Measurements from ENCODE around the gene PLCB4. TPM values are rescaled to one million over a fixed set of nuclear protein-coding genes. Genes with fewer than 3 reads are reported as not detected.

Gene PLCB4
- total and polyA plus RNA-seq, 2 experiments from 2014 or later = 6.5 to 16.1 TPM

DNA sequence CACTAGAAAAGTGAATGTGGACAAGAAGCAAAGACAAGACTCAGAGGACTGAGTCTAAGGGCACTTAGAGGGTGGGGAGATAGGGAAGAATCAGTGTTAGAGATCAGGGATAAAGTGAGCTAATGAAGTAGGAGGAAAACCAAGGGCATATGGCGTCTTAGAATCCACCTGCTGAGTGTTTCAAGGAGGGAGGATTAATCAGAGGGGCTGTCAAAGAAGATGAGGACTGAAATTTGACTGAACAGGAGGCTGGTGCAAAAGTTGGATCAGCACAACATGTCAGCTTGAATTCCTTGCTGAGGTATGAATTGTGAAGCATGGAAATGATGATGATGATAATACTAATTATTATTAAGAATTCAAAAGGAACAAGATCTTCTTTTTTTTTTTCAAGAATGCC is 39.4 kb downstream of the PLCB4 start:
- Mint-ChIP-seq H3K4me1 (no peaks in the 10 kb centered on the region), H3K27me3 (ENCODE audit: insufficient read depth, low read depth, poor library complexity) (no peaks in the 10 kb centered on the region), H3K36me3 (ENCODE audit: low read depth) (no peaks in the 10 kb centered on the region), H3K27ac (no peak overlapping the region), H3K4me3 (no peak overlapping the region), H3K9me3 (no peaks in the 10 kb centered on the region)
- Histone ChIP-seq H3K4me1 (ENCODE audit: insufficient read depth) (no peaks in the 10 kb centered on the region), H3K36me3 (ENCODE audit: insufficient read depth) (no peaks in the 10 kb centered on the region), H3K4me2 (no peak overlapping the region), H3K27me3 (ENCODE audit: insufficient read depth) (no peaks in the 10 kb centered on the region), H3K79me2 (replicated peaks; ENCODE audit: insufficient read depth) (no peaks in the 10 kb centered on the region; the same call in 1 of the 2 replicates), H2AFZ (no peak overlapping the region), H4K20me1 (replicated peaks; ENCODE audit: insufficient read depth) (no peaks in the 10 kb centered on the region), H3K4me3 (no peak overlapping the region), H3K27ac (ENCODE audit: low read depth) (no peak overlapping the region), H3K9me2 (ENCODE audit: insufficient read depth) (no peaks in the 10 kb centered on the region; the same call in 1 of the 2 replicates), H3F3A (replicated peaks; ENCODE audit: low read depth) (no peaks in the 10 kb centered on the region)
- TF ChIP-seq ZNF114 (CRISPR knock-in tag; IDR thresholded peaks at IDR 0.05) (no peak), CREB1 (CRISPR knock-in tag; IDR thresholded peaks at IDR 0.05; ENCODE audit: low read depth) (no peak), POLR2AphosphoS5 (IDR thresholded peaks at IDR 0.05; ENCODE audit: low read depth) (no peak)
- ATAC-seq (no peak), DNase-seq (ENCODE audit: low spot score) (no peak)

DNA sequence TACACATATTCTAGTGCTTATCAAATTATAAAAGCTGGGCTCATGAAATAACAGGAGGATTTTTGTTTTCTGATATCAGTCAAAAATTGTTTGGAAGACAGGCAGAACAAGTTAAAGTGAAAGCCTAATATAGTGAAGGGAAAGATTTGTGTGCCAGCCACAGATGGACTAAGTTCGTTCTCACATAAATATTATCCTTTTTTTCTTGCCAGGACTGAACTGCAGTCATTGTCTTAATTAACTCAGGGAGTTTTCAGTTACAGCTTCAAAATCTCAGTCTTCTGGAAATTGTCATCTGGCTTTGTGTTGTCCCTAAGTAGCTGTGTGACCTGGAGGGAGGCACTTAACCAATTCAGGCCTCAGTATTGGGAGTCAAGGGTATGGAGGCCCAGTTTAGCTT is 40.7 kb downstream of the PLCB4 start:
- ATAC-seq = no peak
- H3K27me3 Mint-ChIP-seq (ENCODE audit: insufficient read depth, low read depth, poor library complexity) = no peaks in the 10 kb centered on the region
- TF ChIP-seq STAT1 (IDR thresholded peaks at IDR 0.05; ENCODE audit: unreplicated experiment) (no peak), CREB1 (CRISPR knock-in tag; IDR thresholded peaks at IDR 0.05; ENCODE audit: low read depth) (no peak), EZH2phosphoT487 (IDR thresholded peaks at IDR 0.05; ENCODE audit: unreplicated experiment) (no peak), NANOG (IDR thresholded peaks at IDR 0.05; ENCODE audit: borderline replicate concordance) (no peak), EZH2 (IDR thresholded peaks at IDR 0.05; ENCODE audit: low read depth, unreplicated experiment) (no peak), POLR2AphosphoS5 (IDR thresholded peaks at IDR 0.05; ENCODE audit: low read depth) (no peak)
- TF ChIP-seq, protein P1, sequence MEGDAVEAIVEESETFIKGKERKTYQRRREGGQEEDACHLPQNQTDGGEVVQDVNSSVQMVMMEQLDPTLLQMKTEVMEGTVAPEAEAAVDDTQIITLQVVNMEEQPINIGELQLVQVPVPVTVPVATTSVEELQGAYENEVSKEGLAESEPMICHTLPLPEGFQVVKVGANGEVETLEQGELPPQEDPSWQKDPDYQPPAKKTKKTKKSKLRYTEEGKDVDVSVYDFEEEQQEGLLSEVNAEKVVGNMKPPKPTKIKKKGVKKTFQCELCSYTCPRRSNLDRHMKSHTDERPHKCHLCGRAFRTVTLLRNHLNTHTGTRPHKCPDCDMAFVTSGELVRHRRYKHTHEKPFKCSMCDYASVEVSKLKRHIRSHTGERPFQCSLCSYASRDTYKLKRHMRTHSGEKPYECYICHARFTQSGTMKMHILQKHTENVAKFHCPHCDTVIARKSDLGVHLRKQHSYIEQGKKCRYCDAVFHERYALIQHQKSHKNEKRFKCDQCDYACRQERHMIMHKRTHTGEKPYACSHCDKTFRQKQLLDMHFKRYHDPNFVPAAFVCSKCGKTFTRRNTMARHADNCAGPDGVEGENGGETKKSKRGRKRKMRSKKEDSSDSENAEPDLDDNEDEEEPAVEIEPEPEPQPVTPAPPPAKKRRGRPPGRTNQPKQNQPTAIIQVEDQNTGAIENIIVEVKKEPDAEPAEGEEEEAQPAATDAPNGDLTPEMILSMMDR (conservative IDR thresholded peaks at IDR 0.05; ENCODE audit: low read depth in 2 of 2) = no peak
- TF ChIP-seq, protein P2, sequence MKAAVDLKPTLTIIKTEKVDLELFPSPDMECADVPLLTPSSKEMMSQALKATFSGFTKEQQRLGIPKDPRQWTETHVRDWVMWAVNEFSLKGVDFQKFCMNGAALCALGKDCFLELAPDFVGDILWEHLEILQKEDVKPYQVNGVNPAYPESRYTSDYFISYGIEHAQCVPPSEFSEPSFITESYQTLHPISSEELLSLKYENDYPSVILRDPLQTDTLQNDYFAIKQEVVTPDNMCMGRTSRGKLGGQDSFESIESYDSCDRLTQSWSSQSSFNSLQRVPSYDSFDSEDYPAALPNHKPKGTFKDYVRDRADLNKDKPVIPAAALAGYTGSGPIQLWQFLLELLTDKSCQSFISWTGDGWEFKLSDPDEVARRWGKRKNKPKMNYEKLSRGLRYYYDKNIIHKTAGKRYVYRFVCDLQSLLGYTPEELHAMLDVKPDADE (IDR thresholded peaks at IDR 0.05) = no peak
- TF ChIP-seq, protein P3, sequence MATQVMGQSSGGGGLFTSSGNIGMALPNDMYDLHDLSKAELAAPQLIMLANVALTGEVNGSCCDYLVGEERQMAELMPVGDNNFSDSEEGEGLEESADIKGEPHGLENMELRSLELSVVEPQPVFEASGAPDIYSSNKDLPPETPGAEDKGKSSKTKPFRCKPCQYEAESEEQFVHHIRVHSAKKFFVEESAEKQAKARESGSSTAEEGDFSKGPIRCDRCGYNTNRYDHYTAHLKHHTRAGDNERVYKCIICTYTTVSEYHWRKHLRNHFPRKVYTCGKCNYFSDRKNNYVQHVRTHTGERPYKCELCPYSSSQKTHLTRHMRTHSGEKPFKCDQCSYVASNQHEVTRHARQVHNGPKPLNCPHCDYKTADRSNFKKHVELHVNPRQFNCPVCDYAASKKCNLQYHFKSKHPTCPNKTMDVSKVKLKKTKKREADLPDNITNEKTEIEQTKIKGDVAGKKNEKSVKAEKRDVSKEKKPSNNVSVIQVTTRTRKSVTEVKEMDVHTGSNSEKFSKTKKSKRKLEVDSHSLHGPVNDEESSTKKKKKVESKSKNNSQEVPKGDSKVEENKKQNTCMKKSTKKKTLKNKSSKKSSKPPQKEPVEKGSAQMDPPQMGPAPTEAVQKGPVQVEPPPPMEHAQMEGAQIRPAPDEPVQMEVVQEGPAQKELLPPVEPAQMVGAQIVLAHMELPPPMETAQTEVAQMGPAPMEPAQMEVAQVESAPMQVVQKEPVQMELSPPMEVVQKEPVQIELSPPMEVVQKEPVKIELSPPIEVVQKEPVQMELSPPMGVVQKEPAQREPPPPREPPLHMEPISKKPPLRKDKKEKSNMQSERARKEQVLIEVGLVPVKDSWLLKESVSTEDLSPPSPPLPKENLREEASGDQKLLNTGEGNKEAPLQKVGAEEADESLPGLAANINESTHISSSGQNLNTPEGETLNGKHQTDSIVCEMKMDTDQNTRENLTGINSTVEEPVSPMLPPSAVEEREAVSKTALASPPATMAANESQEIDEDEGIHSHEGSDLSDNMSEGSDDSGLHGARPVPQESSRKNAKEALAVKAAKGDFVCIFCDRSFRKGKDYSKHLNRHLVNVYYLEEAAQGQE (IDR thresholded peaks at IDR 0.05; ENCODE audit: unreplicated experiment) = no peak

More for the DNA sequence above, 40.7 kb downstream of the PLCB4 start:
- Mint-ChIP-seq H3K27ac (no peak overlapping the region), H3K36me3 (ENCODE audit: low read depth) (no peaks in the 10 kb centered on the region), H3K4me1 (no peaks in the 10 kb centered on the region), H3K9me3 (no peaks in the 10 kb centered on the region), H3K4me3 (no peak overlapping the region)
- Histone ChIP-seq H2AFZ (no peak overlapping the region), H3K27me3 (ENCODE audit: insufficient read depth) (no peaks in the 10 kb centered on the region), H3K4me3 (no peak overlapping the region), H3F3A (replicated peaks; ENCODE audit: low read depth) (no peaks in the 10 kb centered on the region), H3K4me2 (no peak overlapping the region), H3K9me2 (ENCODE audit: insufficient read depth) (no peaks in the 10 kb centered on the region; the same call in 1 of the 2 replicates), H3K36me3 (ENCODE audit: insufficient read depth) (no peaks in the 10 kb centered on the region), H4K20me1 (replicated peaks; ENCODE audit: insufficient read depth) (no peaks in the 10 kb centered on the region), H3K27ac (ENCODE audit: low read depth) (no peak overlapping the region), H3K79me2 (replicated peaks; ENCODE audit: insufficient read depth) (no peaks in the 10 kb centered on the region; the same call in 1 of the 2 replicates), H3K4me1 (ENCODE audit: insufficient read depth) (no peaks in the 10 kb centered on the region)
- DNase-seq (ENCODE audit: low spot score) = no peak

Measured in GM23338 (cell line).